Suppressor macrophage (primary cell): ENCODE measurements around the gene INPP5E.

ENCODE experiments used
- DNase-seq, 4 experiments: peaks; one replicate each; pipeline ENCODE4 v3.0.0-alpha.2; 2020 to 2022

INPP5E gene

GRCh38 chr9:136445799-136446198 is 6.2 kb upstream of the INPP5E start:
- no peak for DNase-seq

- DNase-seq = no peak
Measured at GRCh38 chr9:136444102-136444501, 4.5 kb upstream of the INPP5E start.

- DNase-seq = no peak
Measured at GRCh38 chr9:136443687-136444086, 4.0 kb upstream of the INPP5E start.

- DNase-seq = no peak
Measured at GRCh38 chr9:136443087-136443486, 3.4 kb upstream of the INPP5E start.

GRCh38 chr9:136442265-136442664 is 2.6 kb upstream of the INPP5E start:
- DNase-seq = no peak

- DNase-seq = no peak
Measured at GRCh38 chr9:136441681-136442245, 2.1 kb upstream of the INPP5E start.

- DNase-seq = no peak
Measured at GRCh38 chr9:136441191-136441680, 1.6 kb upstream of the INPP5E start.

DNA sequence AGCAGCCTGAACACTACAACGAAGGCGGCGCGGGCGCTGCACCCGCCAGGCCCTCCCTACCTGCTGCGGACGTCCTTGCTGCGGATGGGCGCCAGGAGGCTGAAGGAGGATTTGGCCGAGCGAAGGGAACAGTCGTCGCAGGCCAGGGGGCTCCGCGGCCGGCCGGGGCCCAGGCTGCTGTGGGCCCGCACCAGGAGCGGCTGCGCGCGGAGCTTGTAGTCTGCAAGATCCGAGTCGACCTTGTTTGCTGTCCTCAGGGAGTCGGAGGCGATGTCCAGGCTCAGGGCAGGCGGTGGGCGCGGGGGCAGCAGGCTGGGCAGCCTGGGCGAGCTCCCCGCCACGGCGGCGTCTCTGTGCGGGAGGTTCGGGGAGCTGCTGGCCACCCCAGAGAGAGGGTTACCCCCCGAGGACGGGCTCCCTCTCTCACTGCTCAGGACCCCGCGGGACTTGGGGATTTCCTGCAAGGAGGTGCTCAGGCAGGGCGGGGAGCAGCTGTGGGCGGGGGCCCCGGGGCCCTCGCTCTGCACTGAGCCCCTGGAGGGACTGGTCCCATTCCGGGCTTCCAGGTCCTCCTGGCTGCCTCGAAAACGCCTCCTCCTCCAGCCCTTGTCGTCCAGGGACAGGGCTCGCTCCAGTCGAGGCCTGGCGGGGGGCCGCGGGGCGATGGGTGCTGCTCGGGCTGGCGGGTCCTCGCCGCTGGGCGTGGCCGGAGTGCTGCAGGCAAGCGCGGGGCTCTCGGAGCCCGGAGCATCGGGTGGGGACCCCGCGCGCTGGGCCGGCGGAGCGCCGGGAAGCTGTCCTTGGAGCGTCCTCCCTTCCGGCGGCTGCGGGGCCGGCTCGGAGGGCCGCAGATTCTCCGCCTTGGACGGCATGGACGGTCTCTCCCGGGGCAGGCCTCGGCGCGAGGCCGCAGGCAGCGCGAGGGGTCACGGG is 831 bp downstream of the INPP5E start:
- DNase-seq = peak; percentile 20 to 58 (median 42)

GRCh38 chr9:136437839-136438547 is 1.7 kb downstream of the INPP5E start:
- no peak for DNase-seq

GRCh38 chr9:136437430-136437829 is 2.2 kb downstream of the INPP5E start:
- no peak for DNase-seq

DNA sequence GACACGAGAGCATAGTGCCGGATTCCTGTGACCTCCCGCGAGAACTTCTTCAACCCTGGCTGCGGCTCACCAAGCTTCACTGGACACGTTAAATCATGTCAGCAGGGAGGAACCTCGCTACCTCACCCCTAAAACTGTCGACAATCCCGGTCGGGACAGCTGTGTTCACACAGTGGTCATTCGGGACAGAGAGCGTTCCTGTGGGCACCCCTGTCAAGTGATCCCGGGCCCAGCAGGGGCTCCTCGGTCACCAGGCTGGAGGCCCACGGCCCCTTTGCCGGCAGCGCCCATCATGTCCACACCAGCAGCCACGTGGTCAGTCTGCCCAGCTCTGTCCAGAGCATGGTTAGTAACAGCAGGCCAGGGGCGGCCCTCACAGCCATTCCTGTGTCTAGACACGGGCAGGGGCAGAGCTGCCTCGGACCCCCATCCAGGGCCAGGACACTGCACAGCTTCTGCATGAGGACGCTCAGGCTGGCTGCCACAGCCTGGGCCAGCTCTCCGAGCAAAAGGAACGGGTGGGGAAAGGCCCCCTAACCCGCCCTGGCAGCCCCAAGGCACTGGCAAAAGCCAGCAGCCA is 3.5 kb downstream of the INPP5E start:
- no peak for DNase-seq

DNA sequence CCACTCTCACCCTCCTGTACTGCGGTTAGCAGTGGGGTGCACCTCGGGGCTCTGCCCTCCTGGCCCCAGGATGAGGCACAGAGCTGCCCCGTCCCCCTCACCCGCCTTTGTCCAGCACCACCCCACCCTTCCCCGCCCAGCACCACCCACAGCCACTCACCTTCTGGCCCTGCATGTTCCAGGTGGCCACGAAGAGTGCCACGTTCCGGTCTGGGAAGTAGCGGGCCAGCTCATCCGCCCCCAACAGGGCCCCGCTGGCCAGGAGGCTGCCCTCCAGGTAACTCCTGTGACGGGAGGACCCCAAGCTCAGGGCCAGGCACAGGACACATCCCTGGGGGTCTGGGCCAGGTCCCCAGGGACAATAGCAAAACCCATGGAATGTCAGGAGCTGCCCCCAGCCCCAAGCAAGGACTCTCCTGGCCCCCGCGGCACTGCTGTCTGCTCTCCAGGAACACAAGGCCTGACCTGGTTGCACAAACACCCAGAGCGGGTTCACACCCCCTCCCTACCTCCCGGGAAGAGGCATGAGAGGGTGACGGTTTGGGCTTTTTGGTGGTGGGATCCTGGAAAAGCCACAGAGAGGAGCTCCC is 5.0 kb downstream of the INPP5E start:
- DNase-seq = no peak

- no peak for DNase-seq
Measured at GRCh38 chr9:136433849-136434579, 5.6 kb downstream of the INPP5E start.

DNA sequence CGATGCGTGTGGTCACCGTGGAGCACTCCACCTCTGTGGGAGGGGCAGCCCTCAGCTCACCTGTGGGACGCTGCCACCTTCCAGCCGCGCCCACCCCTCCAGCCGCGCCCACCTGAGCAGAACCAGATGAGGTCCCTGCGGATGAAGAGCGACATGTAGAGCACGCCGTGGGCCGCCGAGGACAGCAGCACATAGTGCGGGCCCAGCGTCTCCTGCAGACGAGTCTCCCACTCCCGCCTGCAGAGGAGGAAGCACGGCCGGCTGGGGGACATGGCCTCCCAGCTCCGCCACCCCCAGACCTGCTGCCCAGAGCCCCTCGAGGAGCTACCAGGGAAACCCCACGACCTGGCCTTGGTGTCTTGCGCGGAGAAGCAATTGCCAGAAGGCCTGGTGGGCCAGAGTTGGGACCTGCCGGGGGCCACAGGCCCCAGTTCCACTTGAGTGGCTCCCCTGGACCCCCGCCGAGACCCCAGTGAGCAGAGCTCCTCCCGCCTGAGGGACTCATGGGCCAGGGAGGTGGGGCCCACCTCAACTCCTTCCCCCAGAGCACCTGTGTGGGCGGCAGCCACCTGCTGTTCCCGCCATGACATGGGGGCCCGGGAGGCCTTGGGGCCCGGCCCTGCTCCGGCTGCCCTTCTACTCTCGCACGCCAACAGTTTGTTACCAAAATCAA is 6.5 kb downstream of the INPP5E start:
- no peak for DNase-seq

GRCh38 chr9:136432591-136432990 is 7.1 kb downstream of the INPP5E start:
- DNase-seq = no peak

DNA sequence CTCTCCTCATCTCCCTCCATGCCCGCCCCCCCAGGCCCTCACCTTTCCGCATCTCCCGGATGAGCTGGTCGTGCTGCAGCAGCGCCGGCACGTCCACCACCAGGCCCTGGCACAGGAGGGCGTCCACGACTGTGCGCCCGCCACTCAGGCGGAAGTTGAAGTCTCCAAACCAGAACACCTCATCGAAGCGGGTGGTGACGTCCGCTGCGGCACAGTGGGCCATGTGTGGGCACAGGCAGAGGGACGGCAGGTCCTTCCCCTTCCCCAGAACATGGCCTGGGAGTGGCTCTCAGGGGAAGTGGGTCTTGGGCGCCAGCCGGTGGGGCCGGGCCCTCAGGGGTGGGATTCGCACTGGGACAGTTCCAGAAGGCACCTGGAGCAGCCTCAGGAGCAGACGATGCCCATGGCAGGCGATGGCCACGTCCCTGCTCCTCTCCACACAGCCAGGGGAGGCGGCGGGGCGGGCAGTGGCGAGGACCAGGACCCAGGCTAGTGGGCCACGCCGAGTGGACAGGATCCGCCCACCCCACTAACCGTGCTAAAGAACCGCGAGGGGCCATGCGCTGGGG is 7.8 kb downstream of the INPP5E start:
- no peak for DNase-seq

GRCh38 chr9:136430588-136431234 is 8.9 kb downstream of the INPP5E start:
- DNase-seq = no peak

DNA sequence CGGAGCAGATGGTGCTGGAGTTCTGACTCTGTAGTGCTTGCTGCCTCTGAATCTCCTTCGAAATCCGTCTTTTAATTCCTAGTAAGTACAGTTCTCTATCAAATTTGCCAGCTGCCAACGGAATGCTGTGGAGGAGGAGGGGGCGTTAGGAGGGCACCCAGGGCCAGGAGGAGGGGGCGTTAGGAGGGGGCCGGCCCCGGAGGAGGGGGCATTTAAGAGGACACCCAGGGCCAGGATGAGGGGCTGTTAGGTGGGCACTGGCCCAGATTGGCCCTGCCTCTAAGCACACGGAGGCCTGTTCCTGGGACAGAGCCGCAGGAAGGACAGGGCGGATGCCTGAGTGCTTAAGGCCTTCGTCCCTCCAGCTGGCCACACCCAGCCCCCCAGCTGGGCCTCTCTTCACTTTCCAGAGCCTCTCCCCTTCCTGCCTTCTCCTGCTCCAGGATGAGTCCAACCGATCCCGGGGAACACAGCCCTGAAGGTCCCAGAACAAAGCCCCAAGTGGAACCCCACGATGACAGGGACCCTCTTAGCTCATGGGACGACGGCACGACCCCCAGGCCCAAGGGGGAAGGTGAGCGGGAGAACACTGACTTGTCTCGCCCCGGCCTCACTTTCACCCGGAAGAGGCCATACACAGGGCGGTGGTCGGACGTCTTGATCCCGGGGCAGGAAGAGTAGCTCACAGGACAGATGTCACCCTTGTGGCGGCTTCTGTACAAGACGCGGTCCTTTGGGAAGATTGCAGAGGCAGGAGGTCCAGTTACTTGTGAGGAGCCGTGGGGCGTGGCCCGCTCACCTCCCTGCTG is 9.8 kb downstream of the INPP5E start:
- DNase-seq = no peak

- DNase-seq = no peak
Measured at GRCh38 chr9:136429075-136429628, 10.5 kb downstream of the INPP5E start.
